Activated CD8-positive, alpha-beta memory T cell treated with anti-CD3 and anti-CD28 coated beads for 48 hours (primary cell): ENCODE results near the gene CCDC68.

Experiments
- DNase-seq, 3 experiments: peaks; one replicate each; pipeline ENCODE4 v3.0.0-alpha.2; 2020; ENCODE audit warnings: low read depth in 2 of 3, low spot score in 2 of 3

The CCDC68 gene

DNA sequence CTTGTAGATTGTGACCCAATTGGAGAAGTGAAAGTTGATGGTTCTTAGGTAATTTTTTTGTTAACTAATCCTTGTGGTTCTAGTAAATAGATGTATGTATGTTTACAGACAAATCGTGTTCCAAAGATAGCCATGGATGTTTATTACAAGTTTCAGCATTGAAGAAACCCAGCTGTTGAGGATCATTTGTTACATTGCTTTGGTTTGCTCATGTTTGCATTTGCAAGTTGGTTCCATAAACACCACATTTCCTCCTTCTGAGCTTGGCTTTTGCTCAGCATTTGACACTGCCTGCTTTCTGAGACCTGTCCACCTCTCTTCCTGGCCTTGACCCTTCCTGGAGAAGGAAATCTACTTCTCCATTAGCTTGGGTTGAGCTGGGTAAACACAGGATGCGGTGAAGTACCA is 1.8 kb upstream of the CCDC68 start:
- no peak for DNase-seq

DNA sequence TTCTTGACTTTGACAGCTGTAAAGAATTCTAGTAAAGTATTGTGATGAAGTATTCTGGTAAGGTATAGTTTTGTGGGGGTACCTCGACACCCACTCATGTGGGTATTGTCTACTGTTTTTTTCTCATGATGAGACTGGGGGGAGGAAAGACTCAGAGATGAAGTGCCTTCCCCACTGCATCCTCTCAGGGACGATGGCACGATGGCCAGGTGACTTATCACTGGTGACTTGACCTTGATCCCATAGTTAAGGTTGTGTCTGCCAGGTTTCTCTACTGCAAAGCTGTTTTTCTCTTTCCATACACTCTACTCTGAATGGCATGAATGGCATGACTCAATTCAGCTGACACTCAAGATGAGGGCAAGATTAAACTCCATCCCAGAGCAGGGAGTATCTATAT is 936 bp upstream of the CCDC68 start:
- DNase-seq, result no peak

DNA sequence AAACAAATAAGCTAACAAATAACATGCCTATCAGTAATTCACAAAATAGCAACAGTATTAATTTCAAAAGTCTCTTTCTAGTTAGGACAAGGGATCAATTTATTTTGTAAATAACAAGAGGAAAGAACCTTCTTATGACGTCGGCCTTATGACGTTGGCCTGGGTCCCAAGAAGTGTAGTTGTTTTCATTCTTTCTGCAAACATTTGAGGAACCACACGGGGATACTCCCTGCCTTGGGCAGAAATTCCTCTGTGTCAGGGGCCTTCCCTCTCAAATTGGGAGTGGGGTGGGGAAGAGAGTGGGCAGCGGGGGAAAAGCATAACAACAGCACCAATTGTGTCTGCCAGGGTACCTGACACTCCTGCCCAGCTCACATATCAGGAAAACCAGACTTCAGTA is 1.3 kb downstream of the CCDC68 start:
- no peak for DNase-seq

DNA sequence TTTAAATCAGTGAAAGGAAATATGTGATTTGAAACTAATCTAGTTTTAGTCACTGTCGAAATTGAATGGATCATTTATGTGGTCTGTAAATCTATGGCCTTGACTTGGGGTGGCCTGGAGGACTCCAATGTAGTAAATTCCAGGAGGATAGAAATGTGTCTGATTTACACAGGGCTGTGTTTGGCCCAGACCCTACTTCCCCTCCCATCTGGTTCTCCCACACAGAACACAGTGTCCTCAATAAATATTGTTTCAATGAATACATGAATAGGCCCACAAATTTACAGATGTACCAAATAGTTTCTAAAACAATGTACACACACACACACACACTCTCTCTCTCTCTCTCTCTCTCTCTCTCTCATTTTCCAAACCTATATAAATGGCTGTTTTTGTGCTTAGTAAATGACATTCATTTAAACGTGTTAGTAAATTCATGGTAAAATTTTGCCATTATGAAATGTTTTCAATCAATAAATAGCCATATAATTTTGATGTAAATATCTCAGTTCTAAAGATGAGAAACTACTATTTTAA is 1.9 kb downstream of the CCDC68 start:
- no peak for DNase-seq

DNA sequence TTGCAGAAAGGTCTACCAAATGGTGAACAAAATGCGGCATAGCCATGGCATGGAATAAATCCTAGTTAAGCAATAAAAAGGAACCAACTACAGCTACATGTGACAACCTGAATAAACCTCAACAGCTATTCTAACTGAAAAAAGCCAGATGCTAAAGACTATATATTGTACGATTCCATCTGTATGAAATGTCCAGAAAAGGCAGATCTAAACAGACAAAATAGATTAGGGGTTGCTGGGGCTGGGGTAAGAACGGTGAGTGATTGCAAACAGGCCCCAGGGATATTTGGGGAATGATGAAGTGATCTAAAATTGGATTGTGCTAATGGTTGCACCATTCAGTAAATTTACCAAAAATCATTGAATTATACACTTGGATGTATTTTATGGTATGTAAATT is 2.8 kb downstream of the CCDC68 start:
- no peak for DNase-seq

DNA sequence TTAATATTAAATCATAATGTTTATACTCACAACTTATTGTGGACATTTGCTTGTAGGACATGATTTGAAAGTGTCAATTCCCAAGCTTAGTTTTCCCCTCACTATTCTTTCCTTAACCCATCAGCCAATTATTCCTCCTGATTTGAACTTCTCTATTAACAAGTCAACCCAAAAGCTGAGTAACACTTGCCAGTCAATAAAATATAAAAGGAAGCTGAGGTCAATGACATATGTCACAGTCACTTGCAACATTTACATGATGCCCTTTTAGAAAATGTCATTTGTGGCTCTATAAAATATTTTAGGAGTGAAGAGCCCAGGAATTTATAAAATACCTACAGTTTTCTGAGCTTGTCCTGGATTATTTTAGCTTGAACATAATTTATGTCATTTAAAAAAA is 7.2 kb downstream of the CCDC68 start:
- no peak for DNase-seq

DNA sequence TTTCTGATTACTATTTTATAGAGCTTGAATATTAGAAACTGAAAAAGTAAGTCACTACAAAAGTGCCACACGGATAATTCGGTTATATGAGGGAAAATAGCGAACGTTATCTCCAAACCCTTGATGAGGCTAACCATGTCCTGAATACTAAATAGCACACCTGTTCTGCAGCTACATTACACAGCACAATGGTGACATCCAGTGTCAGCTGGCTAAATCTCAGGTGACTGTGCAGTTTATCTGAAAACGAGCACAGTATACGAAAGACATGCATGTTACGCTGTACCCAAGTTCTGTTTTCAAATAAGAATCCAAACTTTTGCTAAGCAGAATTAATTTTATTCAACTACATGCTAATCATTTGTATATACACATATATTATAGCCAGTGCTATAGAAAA is 9.0 kb downstream of the CCDC68 start:
- no peak for DNase-seq

DNA sequence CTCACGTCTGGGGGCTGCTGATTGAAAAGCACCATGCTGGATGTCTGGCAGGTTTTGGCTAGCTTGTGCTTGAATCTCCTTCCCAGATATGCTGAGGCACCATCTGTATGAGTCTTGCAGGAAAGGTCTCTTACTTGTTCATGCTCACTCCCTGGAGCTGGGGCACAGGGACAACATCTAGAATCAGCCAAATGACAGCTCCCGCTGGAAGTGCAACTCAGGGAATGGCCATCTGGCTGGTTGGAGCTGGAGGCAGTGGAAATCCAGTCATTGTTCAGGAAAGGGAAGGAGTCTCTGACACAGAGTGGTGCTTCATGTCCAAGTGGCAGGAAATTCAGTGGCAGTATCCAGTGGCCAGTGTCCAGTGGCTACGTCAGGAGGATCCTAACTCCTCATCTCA is 9.7 kb downstream of the CCDC68 start:
- DNase-seq, result no peak

DNA sequence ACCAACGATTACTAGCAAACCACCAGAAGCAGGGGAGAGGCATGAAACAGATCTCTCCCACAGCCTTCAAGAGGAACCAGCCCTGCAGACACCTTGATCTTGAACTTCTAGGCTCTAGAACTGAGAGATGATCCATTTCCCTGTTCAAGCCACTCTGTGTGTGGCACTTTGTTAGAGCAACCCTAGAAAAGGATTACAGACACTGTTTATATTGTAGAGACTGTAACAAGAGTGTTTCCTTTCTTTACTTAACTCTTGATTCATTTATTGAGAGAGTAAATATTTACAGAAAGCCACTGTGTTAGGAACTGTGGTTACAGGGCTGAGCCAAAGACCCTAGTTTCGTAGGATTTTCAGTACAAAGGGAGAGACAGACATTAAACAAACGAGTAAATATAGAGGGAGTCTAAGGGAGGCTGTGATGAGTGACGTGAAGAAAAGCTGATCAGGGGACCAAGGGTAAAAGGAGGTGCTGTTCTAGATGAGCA is 10.9 kb downstream of the CCDC68 start:
- no peak for DNase-seq

DNA sequence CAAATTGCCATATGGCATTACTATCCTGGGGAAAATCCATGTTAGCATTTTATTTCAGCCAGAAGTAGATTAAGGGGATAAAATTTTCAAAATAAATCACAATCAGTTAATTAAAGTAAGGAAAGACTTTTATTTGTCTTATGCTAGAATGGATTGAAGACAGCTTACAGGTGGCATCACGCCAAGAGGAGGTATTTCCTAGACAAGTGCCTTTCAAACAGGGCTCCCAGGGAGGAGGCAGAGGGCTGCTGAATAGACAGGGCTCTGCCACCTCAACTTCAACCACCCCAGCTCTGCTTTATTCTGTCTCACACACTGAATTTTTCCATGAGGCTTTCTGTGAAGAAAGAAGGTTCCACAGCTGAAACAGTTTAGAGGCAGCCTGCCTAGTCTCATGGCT is 12.2 kb downstream of the CCDC68 start:
- no peak for DNase-seq

DNA sequence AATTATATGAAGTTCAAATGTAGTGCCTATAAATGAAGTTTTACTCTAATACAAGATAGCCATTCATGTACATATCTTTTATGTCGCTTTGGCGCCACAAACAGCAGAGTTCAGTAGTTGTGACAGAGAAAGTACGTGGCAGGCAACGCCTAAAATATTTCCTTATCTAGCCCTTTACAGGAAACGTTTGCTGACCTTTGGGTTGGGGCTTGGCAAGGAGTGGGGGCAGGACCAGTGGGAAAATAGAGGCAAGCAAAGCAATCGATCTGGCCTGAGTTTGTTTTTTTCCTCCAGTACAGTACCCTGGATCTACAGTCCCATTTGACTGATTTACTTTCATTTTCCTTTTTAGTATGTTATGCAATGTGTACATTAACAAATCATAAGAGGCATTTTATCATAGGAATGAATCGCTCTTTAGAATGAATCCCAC is 13.1 kb downstream of the CCDC68 start:
- no peak for DNase-seq

DNA sequence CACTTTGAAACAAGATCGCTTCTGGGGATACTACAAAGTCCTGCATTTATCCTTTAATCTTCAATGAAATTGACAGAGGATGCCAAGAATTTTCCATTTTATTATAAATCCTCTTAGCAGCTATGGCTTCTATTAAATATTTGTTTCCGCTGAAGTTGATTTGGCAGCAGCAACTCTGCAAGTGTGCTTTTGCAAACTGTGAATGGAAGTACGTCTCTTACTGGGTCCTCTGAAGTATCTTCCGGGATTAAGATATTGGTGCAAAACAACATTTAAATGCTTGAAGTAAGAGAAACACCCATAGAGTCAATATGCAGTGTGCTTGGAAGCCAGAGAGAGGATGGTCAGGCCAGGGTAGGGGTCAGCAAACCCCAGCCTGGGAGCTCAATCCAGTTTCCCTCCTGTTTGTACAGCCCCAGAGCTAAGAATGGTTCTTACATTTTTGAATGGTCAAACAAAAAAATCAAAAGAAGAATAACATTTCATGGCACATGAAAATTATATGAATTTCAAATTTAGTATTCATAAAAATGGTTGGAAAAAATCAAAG is 13.6 kb downstream of the CCDC68 start:
- DNase-seq, result no peak

DNA sequence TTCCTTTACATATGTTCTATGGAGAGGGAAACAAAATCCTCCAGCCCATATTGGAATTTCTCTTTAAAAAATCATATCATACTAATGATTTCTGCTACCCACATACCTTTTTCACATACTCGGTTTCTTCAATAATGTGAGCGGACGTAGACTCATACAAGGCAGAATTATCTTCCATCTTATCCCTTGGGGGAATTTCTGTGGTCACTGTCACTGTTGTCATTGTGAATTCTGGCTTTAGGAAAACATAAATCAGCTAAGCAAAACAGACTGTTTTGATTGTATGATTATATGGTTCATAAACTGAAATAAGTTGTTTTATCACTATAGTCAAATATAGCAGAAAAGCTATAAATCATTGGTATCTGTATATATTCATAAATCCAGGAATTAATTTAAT is 16.7 kb downstream of the CCDC68 start:
- no peak for DNase-seq

DNA sequence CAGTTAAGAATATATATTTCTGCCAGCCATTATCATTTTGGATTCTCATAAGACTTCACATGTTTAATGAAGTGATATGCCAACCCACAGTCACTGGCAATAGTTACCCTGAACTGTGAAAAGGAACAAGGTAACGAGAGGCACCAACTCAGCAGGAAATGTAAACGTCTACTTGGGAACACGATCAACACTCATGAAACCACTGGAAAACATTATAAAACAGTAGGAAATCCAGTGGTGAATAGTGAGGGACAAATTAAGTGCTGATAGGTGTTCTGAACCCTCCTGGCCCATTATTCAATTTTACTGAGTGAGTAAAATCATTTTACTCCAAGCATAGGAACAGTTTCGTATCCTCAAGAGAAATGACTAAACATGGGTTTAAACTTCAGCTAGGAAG is 17.1 kb downstream of the CCDC68 start:
- DNase-seq, result no peak

DNA sequence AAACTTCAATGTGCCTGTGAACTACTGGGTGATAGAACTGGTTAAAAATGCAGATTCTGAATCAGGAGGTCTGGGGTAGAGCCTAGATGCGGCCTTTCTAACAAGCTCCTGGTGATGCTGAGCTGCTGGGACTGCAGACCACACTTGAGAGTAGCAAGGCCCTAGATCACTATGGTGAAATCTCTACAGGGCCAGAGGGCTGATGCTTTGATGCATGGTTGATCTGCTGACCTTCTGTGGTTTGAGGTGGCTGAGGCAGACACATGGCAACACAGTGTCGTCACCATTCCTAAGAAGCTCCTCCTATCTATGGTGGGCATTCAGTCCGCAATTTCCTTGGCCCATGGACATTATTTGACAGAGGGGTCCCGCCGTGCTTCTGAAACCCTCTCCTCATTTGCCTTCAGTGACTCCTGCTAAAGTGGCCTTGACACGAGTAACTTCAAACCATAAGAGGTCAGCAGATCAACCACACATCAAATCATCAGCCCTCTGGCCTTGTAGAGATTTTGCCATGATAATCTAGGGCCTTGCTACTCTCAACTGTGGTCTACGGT is 19.8 kb downstream of the CCDC68 start:
- no peak for DNase-seq

DNA sequence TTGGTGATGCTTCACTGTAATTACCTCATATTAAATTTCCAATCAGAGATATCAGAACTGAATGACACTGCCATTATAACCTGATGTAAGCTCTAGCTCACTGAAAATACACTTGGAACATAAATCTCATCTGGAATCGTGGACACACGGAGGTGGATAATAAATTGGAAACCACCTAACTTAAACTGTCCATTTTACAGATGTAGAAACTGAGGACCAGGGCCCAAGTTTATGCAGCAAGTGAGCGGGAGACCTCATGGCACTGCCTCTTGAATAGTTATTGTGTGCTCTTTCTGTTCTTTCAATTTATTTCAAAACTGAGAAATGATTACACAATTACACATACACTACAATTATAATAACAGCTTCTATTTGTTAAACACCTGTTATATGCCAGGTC is 20.8 kb downstream of the CCDC68 start:
- DNase-seq, result no peak

DNA sequence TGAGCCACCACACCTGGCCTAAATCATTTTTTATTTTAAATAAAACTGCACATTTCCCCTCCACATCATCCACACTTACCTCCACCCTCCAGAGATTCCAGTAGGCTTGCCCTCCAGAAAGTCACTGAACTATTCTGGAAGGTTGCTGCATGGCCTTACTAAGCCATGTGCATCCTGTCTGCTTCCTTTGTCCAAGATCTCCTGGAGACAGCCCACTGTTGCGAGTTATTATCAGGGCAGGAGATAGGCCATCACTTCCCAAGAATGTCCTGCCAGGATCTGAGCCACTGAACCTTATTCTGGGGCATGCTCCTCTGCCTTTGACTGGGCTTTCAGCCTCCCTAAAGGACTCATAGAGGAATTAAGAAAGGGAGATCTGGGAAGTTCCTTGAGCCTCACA is 26.8 kb downstream of the CCDC68 start:
- DNase-seq, result no peak

DNA sequence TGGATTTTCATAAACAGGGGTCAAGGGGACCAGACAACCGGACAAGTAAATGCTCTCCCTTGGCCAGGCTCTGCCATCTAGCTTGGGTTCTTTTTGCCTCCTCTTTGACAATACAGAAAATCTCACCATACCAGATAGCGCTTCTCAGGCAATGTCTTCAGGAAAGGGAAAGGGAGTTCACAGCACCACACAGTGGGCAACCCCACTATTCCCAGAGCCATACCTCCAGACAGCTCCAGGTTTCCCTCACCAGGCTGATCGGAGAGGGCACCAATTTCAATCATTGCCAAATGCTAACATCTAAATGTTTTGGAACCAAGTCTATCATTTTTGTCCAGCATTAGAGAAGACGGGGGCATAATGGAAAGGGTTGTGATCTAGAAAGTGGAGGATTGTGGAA is 28.1 kb downstream of the CCDC68 start:
- no peak for DNase-seq

DNA sequence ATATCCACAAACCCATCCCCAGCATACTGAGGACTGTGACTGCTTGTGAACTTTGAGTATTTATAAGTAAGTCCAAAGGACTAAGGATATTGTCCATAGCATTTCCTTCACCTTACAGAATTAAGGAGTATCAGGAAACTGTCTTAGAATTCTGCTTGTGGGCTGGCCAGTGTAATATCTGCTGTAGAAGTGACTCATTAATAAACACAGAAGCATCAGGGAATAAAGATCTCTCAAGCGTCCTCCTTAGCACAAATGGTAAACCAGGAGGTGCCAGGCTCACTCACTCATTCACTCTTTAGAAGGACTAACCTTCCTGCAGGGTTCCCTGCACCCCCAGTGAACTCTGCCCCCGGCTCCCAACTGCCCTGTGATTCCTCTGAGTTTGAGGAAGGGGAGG is 31.0 kb downstream of the CCDC68 start:
- no peak for DNase-seq

DNA sequence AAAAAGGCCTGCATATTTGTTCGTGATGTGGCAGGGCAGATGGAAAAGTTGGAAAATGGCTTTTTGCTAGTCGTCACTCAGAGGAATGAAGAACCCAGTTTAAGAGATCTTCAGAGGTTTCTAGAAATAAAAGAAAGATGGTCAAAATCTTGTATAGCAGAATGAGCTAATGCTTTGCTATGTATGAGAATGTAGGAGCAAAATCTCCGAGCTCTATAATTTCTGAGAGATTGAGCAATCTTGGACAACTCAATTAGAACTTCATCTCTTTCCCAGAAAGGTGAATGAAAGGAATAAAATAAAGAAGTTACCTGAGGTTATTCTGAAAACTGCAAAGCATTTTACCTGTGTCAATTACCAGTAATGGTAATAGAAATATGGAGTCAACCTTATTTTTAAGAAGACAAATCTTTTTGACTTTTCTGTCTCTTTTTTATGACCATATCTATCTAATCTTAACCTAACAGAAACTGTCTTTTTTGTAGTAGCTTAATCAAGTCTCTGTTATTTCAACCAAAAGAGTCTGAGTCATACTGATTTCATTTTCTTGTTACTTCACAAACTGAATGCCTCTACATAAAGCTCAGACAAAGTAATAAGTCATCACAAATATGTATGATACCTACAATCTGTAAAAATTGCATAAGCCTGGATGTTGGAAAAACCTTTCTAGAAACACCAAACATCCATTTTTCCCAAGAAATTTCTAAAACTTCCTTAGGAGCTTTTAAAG is 32.5 kb downstream of the CCDC68 start:
- no peak for DNase-seq

DNA sequence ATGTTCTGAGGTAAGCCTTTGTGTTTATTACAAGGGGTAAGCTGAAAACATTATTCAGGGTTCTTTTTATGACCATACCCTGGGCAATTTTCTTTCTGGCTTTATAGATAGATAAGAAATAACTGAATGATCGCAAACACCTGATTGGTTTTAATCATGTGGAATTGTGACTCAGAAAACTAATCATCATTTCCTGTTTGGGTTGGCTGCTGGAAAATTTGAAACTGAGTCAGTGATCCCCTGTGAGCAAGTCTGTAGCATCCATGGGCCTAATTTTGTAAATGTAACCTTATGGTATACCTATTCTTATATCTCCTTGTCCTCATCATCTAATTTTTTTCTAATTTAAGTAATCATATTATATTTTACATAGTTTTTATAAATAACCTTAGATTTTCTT is 34.3 kb downstream of the CCDC68 start:
- DNase-seq, result no peak

DNA sequence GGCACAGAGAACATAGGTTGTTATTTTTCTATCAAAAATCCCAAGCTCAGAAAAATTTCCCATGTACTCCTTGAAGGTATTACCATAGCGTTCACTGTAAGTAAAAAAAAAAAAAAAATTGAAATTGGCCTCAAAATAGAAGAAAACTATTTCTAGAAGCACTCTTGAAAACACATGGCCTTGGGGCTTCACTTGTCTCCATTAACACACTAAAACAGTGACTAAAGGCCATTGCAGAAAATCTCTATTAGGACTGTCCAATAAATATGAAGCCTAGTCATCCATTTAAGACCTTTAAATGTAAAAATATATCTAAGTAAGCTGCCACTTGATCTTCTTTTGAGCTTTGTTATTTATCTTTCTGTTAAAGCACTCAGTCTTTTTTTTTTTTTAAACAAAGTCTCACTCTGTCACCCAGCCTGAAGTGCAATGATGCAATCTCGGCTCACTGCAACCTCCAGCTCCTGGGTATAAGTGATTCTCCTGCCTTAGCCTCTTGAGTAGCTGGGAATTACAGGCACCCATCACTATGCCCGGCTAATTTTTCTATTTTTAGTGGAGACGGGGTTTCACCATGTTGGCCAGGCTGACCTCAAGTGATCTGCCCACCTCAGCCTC is 35.8 kb downstream of the CCDC68 start:
- DNase-seq, result no peak
